A673 (cell line): ENCODE data around the gene MIS12. TPM values are rescaled to one million over a fixed set of nuclear protein-coding genes. Genes with fewer than 3 reads are reported as not detected.

Experiments
- BruUV-seq: library from RNA; stranded (reverse); fragments of 400-500 nt; replicated peaks from 2 replicates; lab custom pipeline; 2021; lab: Mats Ljungman, UMichigan
- CTCF ChIA-PET: fragments of 300-600 bp; sonication (Branson Sonifier 250); formaldehyde crosslinking; loops from one replicate; lab custom pipeline; 2022; ENCODE audit warnings: antibody characterized with exemption; lab: Charles Lee
- POLR2A ChIA-PET: fragments of 300-600 bp; sonication (Branson Sonifier 250); formaldehyde crosslinking; loops from one replicate; lab custom pipeline; 2022; ENCODE audit warnings: antibody characterized with exemption; ENCODE audit not compliant: low non-redundant PET; lab: Charles Lee
- DNase-seq: peaks from one replicate; pipeline ENCODE4 v3.0.0-alpha.2; 2015; ENCODE audit warnings: low spot score
- H3K27ac ChIP-seq: fragments of 200-600 bp; sonication (generic); 2 replicates; pipeline ENCODE4 v1.5.1; 2016; ENCODE audit warnings: mixed run types, low read depth, mild to moderate bottlenecking, mixed read lengths, antibody characterized with exemption, low read length; ENCODE audit not compliant: poor library complexity, severe bottlenecking
- H3K27me3 ChIP-seq: fragments of 200-600 bp; sonication (generic); replicated peaks from 2 replicates; pipeline ENCODE4 v1.6.1; 2017; ENCODE audit warnings: mixed run types, low read depth, mild to moderate bottlenecking, mixed read lengths, antibody characterized with exemption, low read length; ENCODE audit not compliant: insufficient read depth, poor library complexity
- H3K36me3 ChIP-seq: fragments of 200-600 bp; sonication (generic); 2 replicates; pipeline ENCODE4 v1.6.1; 2016; ENCODE audit warnings: mixed run types, mild to moderate bottlenecking, mixed read lengths, antibody characterized with exemption, low read length; ENCODE audit not compliant: insufficient read depth, poor library complexity, severe bottlenecking
- H3K4me1 ChIP-seq: fragments of 200-600 bp; sonication (generic); 2 replicates; pipeline ENCODE4 v1.6.1; 2017; ENCODE audit warnings: mixed run types, mild to moderate bottlenecking, mixed read lengths, antibody characterized with exemption, low read length; ENCODE audit not compliant: insufficient read depth, poor library complexity, severe bottlenecking
- H3K4me3 ChIP-seq: fragments of 200-600 bp; sonication (generic); 2 replicates; pipeline ENCODE4 v1.5.1; 2016; ENCODE audit warnings: low read depth, mixed run types, mild to moderate bottlenecking, mixed read lengths, low read length; ENCODE audit not compliant: poor library complexity, severe bottlenecking
- H3K9me3 ChIP-seq: fragments of 200-600 bp; sonication (generic); 2 replicates; pipeline ENCODE4 v1.6.1; 2016; ENCODE audit warnings: mixed run types, low read depth, mild to moderate bottlenecking, mixed read lengths, antibody characterized with exemption, low read length; ENCODE audit not compliant: poor library complexity, severe bottlenecking
- CTCF ChIP-seq: fragments of 300-800, 200-600 bp; sonication (generic); conservative IDR thresholded peaks from 2 replicates; pipeline ENCODE4 v1.5.1; 2017; ENCODE audit warnings: low read depth, mild to moderate bottlenecking, antibody characterized with exemption, low read length, moderate library complexity, mixed read lengths
- EZH2 ChIP-seq: fragments of 200-600 bp; sonication (generic); IDR thresholded peaks from 2 replicates; pipeline ENCODE4 v1.6.1; 2017; ENCODE audit warnings: borderline replicate concordance, low read depth, mild to moderate bottlenecking, mixed read lengths, antibody characterized with exemption, low read length; ENCODE audit not compliant: poor library complexity, severe bottlenecking
- intact Hi-C: fragments of 100-400 bp; cut with micrococcal nuclease; formaldehyde crosslinking; loops from one replicate; pipeline ENCODE4 v1.10.0; 2022; ENCODE audit not compliant: unreplicated experiment
- total RNA-seq: library from RNA; stranded (reverse); gene quantifications from 2 replicates; pipeline ENCODE4 v1.2.3, GENCODE V29; 2021

MIS12 gene
- total RNA-seq, 1 experiment from 2014 or later = 33.9 TPM

DNA sequence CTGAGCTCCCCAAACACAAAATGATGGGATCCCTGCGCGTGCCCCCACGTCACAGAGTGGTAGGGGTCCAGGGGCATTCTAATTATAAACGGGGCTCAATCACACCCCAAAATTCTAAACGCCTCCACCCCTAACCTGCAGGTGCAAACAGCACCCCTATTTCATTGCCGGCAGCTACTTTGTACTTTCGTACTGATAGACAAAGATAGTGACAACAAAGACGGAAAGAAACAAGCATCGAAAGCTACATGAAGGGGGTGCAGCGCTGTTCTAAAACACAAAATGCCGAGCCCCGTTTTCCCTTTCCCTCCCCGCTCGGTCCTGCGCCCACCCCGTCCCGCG is 13.9 kb downstream of the MIS12 start:
- peaks cover 9% of the 10 kb centered on the region for H3K27me3 ChIP-seq
- POLR2A ChIA-PET = no interaction called here
- intact Hi-C loops = no loop called here

GRCh38 chr17:5500589-5501391 is 14.4 kb downstream of the MIS12 start:
- Histone ChIP-seq H3K9me3 (no peaks in the 10 kb centered on the region), H3K27ac (no peak overlapping the region), H3K27me3 (peaks cover 9% of the 10 kb centered on the region), H3K4me3 (peak overlapping the region; percentile 73), H3K4me1 (peaks cover 8% of the 10 kb centered on the region), H3K36me3 (no peaks in the 10 kb centered on the region)
- intact Hi-C loops = no loop called here
- BruUV-seq = no TSS peak
- TF ChIP-seq CTCF = no peak
- no peak for TF ChIP-seq EZH2
- peak; percentile 95 for DNase-seq
- ChIA-PET POLR2A (no interaction called here), CTCF (no interaction called here)

More for the DNA sequence above, 13.9 kb downstream of the MIS12 start:
- Histone ChIP-seq H3K27ac (no peak overlapping the region), H3K9me3 (no peaks in the 10 kb centered on the region), H3K36me3 (no peaks in the 10 kb centered on the region), H3K4me1 (peaks cover 8% of the 10 kb centered on the region), H3K4me3 (peak overlapping the region; percentile 73)
- CTCF ChIA-PET = no interaction called here
- no TSS peak for BruUV-seq
- DNase-seq = no peak
- TF ChIP-seq CTCF (no peak), EZH2 (no peak)

- ChIA-PET CTCF (no interaction called here), POLR2A (no interaction called here)
- TF ChIP-seq CTCF (no peak), EZH2 (no peak)
- Histone ChIP-seq H3K27me3 (peaks cover 9% of the 10 kb centered on the region), H3K27ac (no peak overlapping the region), H3K36me3 (no peaks in the 10 kb centered on the region), H3K9me3 (no peaks in the 10 kb centered on the region), H3K4me3 (no peak overlapping the region), H3K4me1 (peaks cover 8% of the 10 kb centered on the region)
- BruUV-seq = no TSS peak
- intact Hi-C loops = no loop called here
- no peak for DNase-seq
Observed at GRCh38 chr17:5501685-5502084, 15.3 kb downstream of the MIS12 start.
